H9 (cell line): ENCODE results near the gene ARID1A. TPM values are rescaled to one million over a fixed set of nuclear protein-coding genes. Genes with fewer than 3 reads are reported as not detected.

Experiments used
- DNase-seq: peaks from one replicate; pipeline ENCODE4 v3.0.0-alpha.2; 2017
- H2AFZ ChIP-seq: one replicate; pipeline ENCODE4 v1.6.1; 2013; ENCODE audit warnings: mild to moderate bottlenecking, low read length, control low read depth, moderate library complexity
- H2AK5ac ChIP-seq: 2 replicates; pipeline ENCODE4 v1.6.1; 2013; ENCODE audit warnings: low read length, control low read depth, mixed read lengths; ENCODE audit not compliant: insufficient read length
- H2BK120ac ChIP-seq: one replicate; pipeline ENCODE4 v1.6.1; 2013; ENCODE audit warnings: low read depth, mild to moderate bottlenecking, low read length, control low read depth, inconsistent platforms; ENCODE audit not compliant: poor library complexity, severe bottlenecking
- H2BK12ac ChIP-seq: 2 replicates; pipeline ENCODE4 v1.6.1; 2013; ENCODE audit warnings: low read length, control low read depth, mixed read lengths, low read depth; ENCODE audit not compliant: insufficient read length
- H2BK15ac ChIP-seq: 2 replicates; pipeline ENCODE4 v1.6.1; 2013; ENCODE audit warnings: low read depth, low read length, control low read depth
- H2BK20ac ChIP-seq: one replicate; pipeline ENCODE4 v1.6.1; 2013; ENCODE audit warnings: low read depth, mild to moderate bottlenecking, low read length, control low read depth, inconsistent platforms; ENCODE audit not compliant: poor library complexity, severe bottlenecking
- H2BK5ac ChIP-seq: 2 replicates; pipeline ENCODE4 v1.6.1; 2013; ENCODE audit warnings: low read length, control low read depth, mixed read lengths; ENCODE audit not compliant: insufficient read length
- H3K14ac ChIP-seq: 2 replicates; pipeline ENCODE4 v1.6.1; 2013; ENCODE audit warnings: low read length, control low read depth; ENCODE audit not compliant: insufficient read depth
- H3K18ac ChIP-seq: 2 replicates; pipeline ENCODE4 v1.6.1; 2013; ENCODE audit warnings: low read depth, mild to moderate bottlenecking, mixed read lengths, low read length, control low read depth; ENCODE audit not compliant: insufficient read length
- H3K23ac ChIP-seq: 2 replicates; pipeline ENCODE4 v1.6.1; 2013; ENCODE audit warnings: low read length, control low read depth, mixed read lengths, low read depth; ENCODE audit not compliant: insufficient read length
- H3K23me2 ChIP-seq: 2 replicates; pipeline ENCODE4 v1.6.1; 2013; ENCODE audit warnings: low read depth, mild to moderate bottlenecking, mixed read lengths, low read length, control low read depth; ENCODE audit not compliant: insufficient read length, poor library complexity, severe bottlenecking
- H3K27ac ChIP-seq: 2 replicates; pipeline ENCODE4 v1.5.1; 2013; ENCODE audit warnings: low read length, control low read depth, mixed read lengths, low read depth; ENCODE audit not compliant: insufficient read length
- H3K27me3 ChIP-seq: 2 replicates; pipeline ENCODE4 v1.6.1; 2013; ENCODE audit warnings: low read length, control low read depth, inconsistent platforms; ENCODE audit not compliant: insufficient read depth
- H3K4ac ChIP-seq: 2 replicates; pipeline ENCODE4 v1.6.1; 2013; ENCODE audit warnings: low read depth, mild to moderate bottlenecking, control low read depth, inconsistent platforms, low read length, moderate library complexity
- H3K4me1 ChIP-seq: 2 replicates; pipeline ENCODE4 v1.6.1; 2013; ENCODE audit warnings: low read length, control low read depth, inconsistent platforms; ENCODE audit not compliant: insufficient read depth
- H3K4me2 ChIP-seq: 2 replicates; pipeline ENCODE4 v1.6.1; 2013; ENCODE audit warnings: low read length, control low read depth, mixed read lengths; ENCODE audit not compliant: insufficient read length, insufficient read depth
- H3K56ac ChIP-seq: 2 replicates; pipeline ENCODE4 v1.6.1; 2013; ENCODE audit warnings: low read depth, mild to moderate bottlenecking, mixed read lengths, low read length, control low read depth; ENCODE audit not compliant: insufficient read length
- H3K79me1 ChIP-seq: 2 replicates; pipeline ENCODE4 v1.6.1; 2013; ENCODE audit warnings: low read depth, mild to moderate bottlenecking, moderate library complexity, low read length, control low read depth, inconsistent platforms; ENCODE audit not compliant: insufficient read depth, poor library complexity, severe bottlenecking
- H3K79me2 ChIP-seq: 2 replicates; pipeline ENCODE4 v1.6.1; 2013; ENCODE audit warnings: low read length, control low read depth, inconsistent platforms; ENCODE audit not compliant: insufficient read depth
- H3K9ac ChIP-seq: 2 replicates; pipeline ENCODE4 v1.6.1; 2013; ENCODE audit warnings: low read length, control low read depth, mixed read lengths; ENCODE audit not compliant: insufficient read length; ENCODE audit errors: extremely low read depth
- H3K9me3 ChIP-seq: one replicate; pipeline ENCODE4 v1.6.1; 2013; ENCODE audit warnings: low read depth, low read length, inconsistent platforms; ENCODE audit not compliant: control insufficient read depth
- H3T11ph ChIP-seq: one replicate; pipeline ENCODE4 v1.6.1; 2013; ENCODE audit warnings: mild to moderate bottlenecking, low read length, control low read depth, inconsistent platforms
- H4K20me1 ChIP-seq: one replicate; pipeline ENCODE4 v1.6.1; 2013; ENCODE audit not compliant: control insufficient read depth, insufficient read length, insufficient read depth
- H4K5ac ChIP-seq: 2 replicates; pipeline ENCODE4 v1.6.1; 2013; ENCODE audit warnings: low read depth, mild to moderate bottlenecking, mixed read lengths, low read length, control low read depth; ENCODE audit not compliant: insufficient read length
- H4K8ac ChIP-seq: replicated peaks from 2 replicates; pipeline ENCODE4 v1.6.1; 2013; ENCODE audit warnings: low read length, control low read depth, mixed read lengths, low read depth; ENCODE audit not compliant: insufficient read length
- H4K91ac ChIP-seq: 2 replicates; pipeline ENCODE4 v1.6.1; 2013; ENCODE audit warnings: low read depth, mild to moderate bottlenecking, moderate library complexity, mixed read lengths, low read length, control low read depth; ENCODE audit not compliant: insufficient read length
- H3K27ac Mint-ChIP-seq, 3 experiments: 2 replicates in 2 of 3; 3 replicates in 1 of 3; pipeline ENCODE4 v1.8.0; 2020 to 2021; ENCODE audit warnings: mixed read lengths in 3 of 3, mild to moderate bottlenecking in 1 of 3, moderate library complexity in 1 of 3
- H3K27me3 Mint-ChIP-seq: 2 replicates; pipeline ENCODE4 v1.8.0; 2021; ENCODE audit warnings: low read depth, mild to moderate bottlenecking, moderate library complexity, mixed read lengths
- H3K36me3 Mint-ChIP-seq, 3 experiments: 2 replicates in 2 of 3; 3 replicates in 1 of 3; pipeline ENCODE4 v1.8.0; 2020 to 2021; ENCODE audit warnings: low read depth in 3 of 3, mixed read lengths in 3 of 3; ENCODE audit not compliant: insufficient read depth in 1 of 3
- H3K4me1 Mint-ChIP-seq, 2 experiments: 2 replicates each; pipeline ENCODE4 v1.8.0; 2020; ENCODE audit warnings: mixed read lengths in 2 of 2
- H3K4me3 Mint-ChIP-seq, 2 experiments: 2 replicates in 1 of 2; 3 replicates in 1 of 2; pipeline ENCODE4 v1.8.0; 2020 to 2021; ENCODE audit warnings: mild to moderate bottlenecking in 2 of 2, mixed read lengths in 2 of 2, moderate library complexity in 1 of 2
- H3K9me3 Mint-ChIP-seq, 2 experiments: 2 replicates in 1 of 2; 3 replicates in 1 of 2; pipeline ENCODE4 v1.8.0; 2020; ENCODE audit warnings: mild to moderate bottlenecking in 2 of 2, mixed read lengths in 2 of 2, moderate library complexity in 1 of 2
- CTCF ChIP-seq: fragments of 200-600 bp; sonication (generic); conservative IDR thresholded peaks from 3 replicates; pipeline ENCODE4 v1.8.0; 2021; ENCODE audit warnings: antibody characterized with exemption, mild to moderate bottlenecking
- WGBS: extraction: QIAGEN DNeasy Blood & Tissue Kit; methylation state at CpG from one replicate; pipeline ENCODE4 v1.1.7; 2013; ENCODE audit warnings: missing lambda C conversion rate, low lambda C conversion rate, mixed read lengths; ENCODE audit not compliant: insufficient read length; ENCODE audit errors: extremely low coverage; 5-methylcytosine and 5-hydroxymethylcytosine counted together
- total RNA-seq: library from RNA; stranded (reverse); gene quantifications from 2 replicates; pipeline ENCODE4 v1.2.1, GENCODE V29; 2021

The ARID1A gene
- total RNA-seq, 1 experiment from 2014 or later, result 147 TPM

GRCh38 chr1:26791626-26792025, 95.8 kb downstream of the ARID1A start:
- Histone ChIP-seq H3K14ac (no peak overlapping the region), H2BK120ac (no peak overlapping the region), H3K27ac (no peak overlapping the region), H3K27me3 (no peaks in the 10 kb centered on the region), H3K18ac (no peak overlapping the region), H3T11ph (no peak overlapping the region), H4K5ac (no peak overlapping the region), H2BK12ac (no peak overlapping the region), H3K79me1 (no peaks in the 10 kb centered on the region), H4K91ac (no peak overlapping the region), H3K4me1 (peaks cover 3% of the 10 kb centered on the region; the same call in 1 of the 2 replicates), H2BK20ac (no peak overlapping the region), H2AK5ac (no peak overlapping the region), H3K4me2 (no peak overlapping the region), H3K56ac (no peak overlapping the region), H3K79me2 (no peaks in the 10 kb centered on the region; the same call in 1 of the 2 replicates), H3K23ac (no peak overlapping the region), H4K20me1 (no peaks in the 10 kb centered on the region), H4K8ac (no peak overlapping the region), H2AFZ (no peak overlapping the region), H3K4ac (no peak overlapping the region), H2BK15ac (no peak overlapping the region), H3K9ac (no peak overlapping the region), H2BK5ac (no peak overlapping the region), H3K9me3 (no peaks in the 10 kb centered on the region), H3K23me2 (peaks cover 10% of the 10 kb centered on the region)
- H3K27ac Mint-ChIP-seq, result no peak overlapping the region
- no peaks in the 10 kb centered on the region for H3K9me3 Mint-ChIP-seq
- TF ChIP-seq CTCF, result no peak
- H3K4me3 Mint-ChIP-seq, result no peak overlapping the region
- H3K36me3 Mint-ChIP-seq, result peaks cover 9 to 22% (median 19%) of the 10 kb centered on the region in 3 experiments; a peak in 6 of 7 replicates
- peaks cover 16 to 20% of the 10 kb centered on the region in 2 experiments for H3K4me1 Mint-ChIP-seq
- no peaks in the 10 kb centered on the region; the same call in 1 of the 2 replicates for H3K27me3 Mint-ChIP-seq
- no CpG with 5 or more reads among the region's 3 CpGs for WGBS
- no peak for DNase-seq
